Stimulated activated naive CD8-positive, alpha-beta T cell treated with anti-CD3 and anti-CD28 coated beads, Interleukin-15, Interleukin-2, amounts not matched to agents 100 ng/mL and 50 ng/mL, for 24 hours (primary cell): ENCODE data around the gene CTNNA3.

ENCODE experiments used
- H3K27ac Mint-ChIP-seq: one replicate; pipeline ENCODE4 v1.8.0; 2021; ENCODE audit warnings: mild to moderate bottlenecking, mixed read lengths
- H3K27me3 Mint-ChIP-seq: one replicate; pipeline ENCODE4 v1.8.0; 2021; ENCODE audit warnings: mixed read lengths
- H3K36me3 Mint-ChIP-seq: one replicate; pipeline ENCODE4 v1.8.0; 2021; ENCODE audit warnings: low read depth, mixed read lengths
- H3K4me1 Mint-ChIP-seq: one replicate; pipeline ENCODE4 v1.8.0; 2021; ENCODE audit warnings: low read depth, mixed read lengths
- H3K4me3 Mint-ChIP-seq: one replicate; pipeline ENCODE4 v1.8.0; 2021; ENCODE audit warnings: mild to moderate bottlenecking, mixed read lengths
- H3K9me3 Mint-ChIP-seq: one replicate; pipeline ENCODE4 v1.8.0; 2021; ENCODE audit warnings: mixed read lengths

The CTNNA3 gene

DNA sequence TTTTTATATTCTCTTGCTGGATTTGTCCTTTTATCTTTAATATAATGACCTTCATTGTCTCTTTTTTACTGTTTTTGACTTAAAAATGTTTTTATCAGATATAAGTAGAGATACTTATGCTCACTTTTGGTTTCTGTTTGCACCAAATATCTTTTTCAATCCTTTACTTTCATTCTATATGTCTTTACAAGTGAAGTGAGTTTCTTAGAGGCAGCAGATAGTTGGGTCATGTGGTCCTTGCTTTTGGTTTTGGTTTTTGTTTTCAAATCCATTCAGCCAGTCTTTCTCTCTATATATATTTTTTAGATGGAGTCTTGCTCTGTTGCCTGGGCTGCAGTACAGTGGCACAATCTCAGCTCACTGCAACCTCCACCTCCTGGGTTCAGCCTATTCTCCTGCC is 1702.5 kb downstream of the CTNNA3 start:
- Mint-ChIP-seq H3K4me1 (no peaks in the 10 kb centered on the region), H3K27me3 (no peaks in the 10 kb centered on the region), H3K4me3 (no peak overlapping the region), H3K27ac (no peak overlapping the region), H3K36me3 (no peaks in the 10 kb centered on the region), H3K9me3 (peaks cover 20% of the 10 kb centered on the region)

DNA sequence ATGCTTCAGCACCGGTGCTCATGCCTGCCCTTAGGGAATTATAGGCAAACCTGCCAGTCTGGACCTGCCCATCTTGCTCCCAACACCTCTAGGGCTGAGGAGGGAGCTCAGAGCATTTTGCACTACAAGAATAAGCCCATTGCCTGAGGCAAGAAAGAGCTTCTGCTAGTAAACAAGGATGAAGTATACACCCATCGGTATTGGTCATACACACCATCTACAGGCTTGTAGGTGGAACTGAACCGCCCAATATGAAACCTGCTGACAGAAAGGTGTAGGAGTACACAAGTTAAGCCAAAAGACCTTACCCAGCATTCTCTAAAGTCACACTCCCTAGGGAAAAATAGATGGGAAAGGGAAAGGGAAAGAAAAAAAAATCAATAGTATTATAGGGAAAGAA is 1727.1 kb downstream of the CTNNA3 start:
- H3K4me1 Mint-ChIP-seq = no peaks in the 10 kb centered on the region
- peaks cover 10% of the 10 kb centered on the region for H3K9me3 Mint-ChIP-seq
- H3K36me3 Mint-ChIP-seq = no peaks in the 10 kb centered on the region

DNA sequence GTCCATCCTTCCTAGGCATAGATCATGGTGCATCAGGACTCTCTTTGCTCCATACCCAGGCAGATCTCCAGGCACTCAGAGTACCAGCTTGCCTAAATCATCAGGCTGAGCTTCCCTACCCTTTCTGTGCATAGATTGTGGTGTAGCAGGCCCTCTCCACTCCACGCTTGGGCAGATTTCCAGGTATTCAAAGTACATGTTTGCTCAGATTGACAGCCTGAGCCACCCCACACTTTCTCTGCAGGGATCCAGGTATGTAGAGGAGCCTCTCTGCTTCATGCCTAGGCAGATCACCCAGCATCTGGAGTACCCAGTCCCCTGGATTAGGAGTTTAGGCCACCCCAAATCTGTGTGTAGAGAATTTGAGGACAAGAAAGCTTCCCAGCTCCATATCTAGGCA is 1727.6 kb downstream of the CTNNA3 start:
- Mint-ChIP-seq H3K27ac (no peak overlapping the region), H3K9me3 (peaks cover 12% of the 10 kb centered on the region), H3K36me3 (no peaks in the 10 kb centered on the region), H3K4me3 (no peak overlapping the region), H3K4me1 (no peaks in the 10 kb centered on the region), H3K27me3 (no peaks in the 10 kb centered on the region)

More for the DNA sequence above, 1727.1 kb downstream of the CTNNA3 start:
- no peak overlapping the region for H3K4me3 Mint-ChIP-seq
- H3K27me3 Mint-ChIP-seq = no peaks in the 10 kb centered on the region
- no peak overlapping the region for H3K27ac Mint-ChIP-seq

DNA sequence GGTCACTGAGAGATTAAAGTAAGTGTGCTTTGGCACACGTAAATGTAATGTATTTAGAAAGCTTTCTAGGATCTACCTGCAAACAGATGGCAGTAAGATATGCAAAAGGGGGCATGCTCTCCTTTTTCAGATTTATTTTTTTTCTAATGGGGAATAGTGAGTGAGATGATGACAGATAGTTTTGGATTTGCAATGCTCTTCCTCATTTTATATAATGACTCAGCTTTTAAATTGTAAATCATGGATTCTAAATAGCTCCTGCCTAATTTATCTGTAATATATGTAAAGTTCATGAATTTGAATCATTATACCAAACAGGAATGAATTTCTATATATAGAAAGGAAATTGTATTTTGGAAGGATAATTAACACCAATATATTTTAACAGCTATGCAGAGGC is 1731.8 kb downstream of the CTNNA3 start:
- Mint-ChIP-seq H3K36me3 (no peaks in the 10 kb centered on the region), H3K27me3 (no peaks in the 10 kb centered on the region), H3K4me1 (no peaks in the 10 kb centered on the region), H3K27ac (no peak overlapping the region), H3K4me3 (no peak overlapping the region), H3K9me3 (peaks cover 10% of the 10 kb centered on the region)

DNA sequence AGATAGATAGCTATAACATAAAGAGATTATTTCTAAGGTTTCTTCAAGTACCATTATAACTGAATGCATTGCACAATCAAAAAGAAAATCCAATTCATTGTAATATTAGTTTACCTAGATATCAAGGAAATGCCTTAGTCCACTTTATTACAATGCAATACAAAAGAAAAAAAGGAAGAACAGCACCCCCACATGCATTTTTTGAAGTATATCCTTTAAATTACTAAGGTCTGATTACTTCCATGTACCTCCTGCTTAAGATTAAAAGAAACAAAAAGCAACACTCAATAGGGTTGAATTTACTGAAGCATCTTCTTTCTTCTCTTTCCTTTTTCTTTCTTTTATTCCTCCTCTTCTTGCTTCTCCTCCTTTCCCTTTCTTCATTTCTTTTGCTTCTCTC is 1743.9 kb downstream of the CTNNA3 start:
- no peak overlapping the region for H3K27ac Mint-ChIP-seq
- no peaks in the 10 kb centered on the region for H3K36me3 Mint-ChIP-seq
- no peaks in the 10 kb centered on the region for H3K27me3 Mint-ChIP-seq
- H3K9me3 Mint-ChIP-seq = peaks cover 16% of the 10 kb centered on the region
- H3K4me1 Mint-ChIP-seq = no peaks in the 10 kb centered on the region
- no peak overlapping the region for H3K4me3 Mint-ChIP-seq

DNA sequence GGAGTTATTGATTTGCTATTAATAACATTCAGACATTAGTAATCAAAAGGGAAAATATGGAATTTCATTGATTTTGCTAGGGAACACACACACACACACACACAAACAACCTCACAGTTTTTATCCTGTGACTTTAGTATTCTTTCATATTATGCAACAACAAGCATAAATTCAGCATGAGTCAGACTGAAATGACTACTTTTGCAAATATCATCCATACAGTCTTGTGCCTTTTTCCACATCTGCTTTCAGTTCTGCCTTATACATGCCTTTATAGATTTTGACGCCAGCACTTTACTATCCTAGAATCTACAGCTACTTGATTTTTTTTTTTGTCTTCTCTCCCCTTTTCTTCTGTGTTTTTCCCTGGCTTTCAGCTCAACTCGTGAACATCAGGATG is 1745.9 kb downstream of the CTNNA3 start:
- H3K4me3 Mint-ChIP-seq = no peak overlapping the region
- H3K27ac Mint-ChIP-seq = no peak overlapping the region
- no peaks in the 10 kb centered on the region for H3K27me3 Mint-ChIP-seq
- no peaks in the 10 kb centered on the region for H3K36me3 Mint-ChIP-seq
- H3K4me1 Mint-ChIP-seq = no peaks in the 10 kb centered on the region
- peaks cover 16% of the 10 kb centered on the region for H3K9me3 Mint-ChIP-seq

DNA sequence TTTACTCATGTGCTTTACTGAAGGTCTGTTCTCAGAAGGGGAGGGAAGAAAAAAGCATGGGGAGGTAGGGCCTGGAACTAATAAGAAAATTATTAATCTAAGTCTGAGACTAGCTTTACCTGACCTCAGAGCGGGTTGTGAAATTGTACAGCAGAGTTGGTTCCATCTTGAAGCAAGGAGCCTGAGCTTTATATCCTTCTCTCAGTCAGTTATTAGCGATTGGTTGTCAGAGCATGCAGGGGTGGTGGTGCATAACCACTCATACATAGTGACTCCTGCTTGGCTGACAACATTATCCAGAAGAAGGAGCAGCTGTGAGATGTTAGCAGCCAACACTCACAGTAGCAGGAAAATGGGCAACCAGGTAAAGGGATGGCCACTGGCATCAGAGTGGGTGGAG is 1746.5 kb downstream of the CTNNA3 start:
- H3K36me3 Mint-ChIP-seq = no peaks in the 10 kb centered on the region
- no peak overlapping the region for H3K27ac Mint-ChIP-seq
- peaks cover 16% of the 10 kb centered on the region for H3K9me3 Mint-ChIP-seq
- H3K27me3 Mint-ChIP-seq = no peaks in the 10 kb centered on the region
- no peak overlapping the region for H3K4me3 Mint-ChIP-seq
- H3K4me1 Mint-ChIP-seq = no peaks in the 10 kb centered on the region

DNA sequence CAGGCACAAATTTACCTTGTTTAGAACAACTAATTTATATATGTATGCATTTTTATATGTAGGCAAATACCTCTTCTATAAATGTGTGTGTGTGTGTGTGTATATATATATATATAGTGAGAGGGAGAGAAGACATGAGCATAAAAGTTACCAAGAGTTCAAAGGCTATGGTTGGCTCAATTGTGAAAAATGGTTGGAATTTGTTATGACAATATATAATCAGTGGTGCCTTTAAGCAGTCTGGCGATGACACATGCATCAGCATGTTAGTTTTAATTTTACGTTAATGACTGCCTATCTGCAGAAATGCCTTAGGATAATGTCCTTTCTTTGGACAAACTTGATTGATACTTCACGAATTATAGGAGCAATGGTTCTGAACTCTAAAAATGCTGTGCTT is 1750.9 kb downstream of the CTNNA3 start:
- no peaks in the 10 kb centered on the region for H3K4me1 Mint-ChIP-seq
- H3K27ac Mint-ChIP-seq = no peak overlapping the region
- H3K4me3 Mint-ChIP-seq = no peak overlapping the region
- H3K27me3 Mint-ChIP-seq = no peaks in the 10 kb centered on the region
- no peaks in the 10 kb centered on the region for H3K36me3 Mint-ChIP-seq
- H3K9me3 Mint-ChIP-seq = peaks cover 16% of the 10 kb centered on the region

DNA sequence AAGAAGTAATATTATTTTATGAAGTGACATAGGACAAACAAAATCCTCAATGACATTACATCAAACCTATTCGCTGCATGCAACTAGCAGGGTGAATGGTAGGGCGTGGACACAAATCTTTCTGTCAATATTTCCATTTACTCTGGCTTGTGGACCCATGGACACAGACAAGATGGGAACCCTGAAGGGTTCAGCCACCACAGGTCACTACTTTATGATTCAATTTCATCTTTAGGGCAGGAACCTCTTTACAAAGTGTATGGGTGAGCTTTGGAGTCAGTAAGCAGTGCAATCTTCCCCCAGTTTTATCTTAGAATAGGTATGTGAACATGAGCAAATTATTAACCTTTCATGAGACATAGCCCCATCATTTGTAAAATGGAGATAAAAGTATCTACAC is 1752.5 kb downstream of the CTNNA3 start:
- no peaks in the 10 kb centered on the region for H3K27me3 Mint-ChIP-seq
- H3K9me3 Mint-ChIP-seq = peaks cover 16% of the 10 kb centered on the region
- H3K4me3 Mint-ChIP-seq = no peak overlapping the region
- no peak overlapping the region for H3K27ac Mint-ChIP-seq
- H3K4me1 Mint-ChIP-seq = no peaks in the 10 kb centered on the region
- H3K36me3 Mint-ChIP-seq = no peaks in the 10 kb centered on the region

DNA sequence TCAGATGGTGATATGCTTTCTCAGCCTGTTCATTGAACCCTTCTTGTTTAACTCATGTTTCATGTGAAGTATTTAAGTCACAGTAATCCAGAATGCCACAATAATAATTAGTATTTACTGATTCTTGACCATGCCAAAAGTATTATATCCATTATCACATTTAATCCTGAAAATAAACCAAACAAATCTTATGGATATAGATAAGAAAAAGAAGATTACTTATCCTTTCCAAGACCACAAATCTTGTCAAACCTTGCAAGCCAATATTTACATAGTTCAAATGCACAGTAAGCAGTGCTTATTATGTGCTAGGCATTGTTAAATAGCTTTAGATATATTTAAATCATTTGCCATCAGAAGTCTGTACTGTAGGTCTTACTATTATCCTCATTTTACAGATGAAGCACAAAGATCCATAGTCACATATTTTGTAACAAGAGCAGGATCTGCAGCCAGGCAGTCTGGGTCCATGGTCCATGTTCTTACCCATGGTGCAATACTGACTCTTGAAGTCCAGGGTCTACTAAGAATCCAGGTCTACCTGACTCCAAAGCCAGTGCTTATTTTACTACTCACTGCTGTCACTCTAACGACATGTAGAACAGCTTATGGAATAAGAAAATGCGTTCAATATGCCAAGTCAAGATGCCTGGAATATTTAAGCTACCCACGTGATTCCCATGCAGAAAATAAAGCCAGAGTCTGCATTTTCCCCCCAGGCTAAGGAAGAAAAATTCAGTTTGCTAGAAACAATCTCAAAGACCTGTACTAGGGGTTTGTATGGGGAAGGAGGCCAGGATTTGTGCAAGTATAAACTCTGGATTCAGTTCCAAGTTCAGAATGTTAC is 1755.0 kb downstream of the CTNNA3 start:
- Mint-ChIP-seq H3K4me3 (no peak overlapping the region), H3K4me1 (no peaks in the 10 kb centered on the region), H3K27ac (no peak overlapping the region), H3K36me3 (no peaks in the 10 kb centered on the region), H3K9me3 (peaks cover 11% of the 10 kb centered on the region), H3K27me3 (no peaks in the 10 kb centered on the region)

DNA sequence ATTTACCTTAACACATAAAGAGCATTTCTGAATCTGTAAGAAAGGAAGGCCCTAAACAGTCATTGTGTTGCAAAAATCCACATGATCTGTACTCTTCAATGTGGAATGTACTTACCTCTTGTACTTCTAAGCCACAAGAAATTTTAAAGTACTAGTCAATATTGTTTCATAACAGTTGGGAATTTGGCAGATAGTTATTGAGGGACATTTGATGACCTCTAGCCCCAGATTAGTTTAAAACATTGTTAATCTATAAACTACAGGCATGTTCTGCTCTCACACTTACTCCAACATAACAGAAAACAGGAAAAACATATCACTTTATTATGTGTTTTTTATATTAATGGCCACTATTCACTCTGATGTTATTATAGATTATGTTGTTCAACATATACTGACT is 1755.9 kb downstream of the CTNNA3 start:
- Mint-ChIP-seq H3K27ac (no peak overlapping the region), H3K4me3 (no peak overlapping the region), H3K9me3 (peaks cover 11% of the 10 kb centered on the region), H3K27me3 (no peaks in the 10 kb centered on the region), H3K4me1 (no peaks in the 10 kb centered on the region), H3K36me3 (no peaks in the 10 kb centered on the region)

DNA sequence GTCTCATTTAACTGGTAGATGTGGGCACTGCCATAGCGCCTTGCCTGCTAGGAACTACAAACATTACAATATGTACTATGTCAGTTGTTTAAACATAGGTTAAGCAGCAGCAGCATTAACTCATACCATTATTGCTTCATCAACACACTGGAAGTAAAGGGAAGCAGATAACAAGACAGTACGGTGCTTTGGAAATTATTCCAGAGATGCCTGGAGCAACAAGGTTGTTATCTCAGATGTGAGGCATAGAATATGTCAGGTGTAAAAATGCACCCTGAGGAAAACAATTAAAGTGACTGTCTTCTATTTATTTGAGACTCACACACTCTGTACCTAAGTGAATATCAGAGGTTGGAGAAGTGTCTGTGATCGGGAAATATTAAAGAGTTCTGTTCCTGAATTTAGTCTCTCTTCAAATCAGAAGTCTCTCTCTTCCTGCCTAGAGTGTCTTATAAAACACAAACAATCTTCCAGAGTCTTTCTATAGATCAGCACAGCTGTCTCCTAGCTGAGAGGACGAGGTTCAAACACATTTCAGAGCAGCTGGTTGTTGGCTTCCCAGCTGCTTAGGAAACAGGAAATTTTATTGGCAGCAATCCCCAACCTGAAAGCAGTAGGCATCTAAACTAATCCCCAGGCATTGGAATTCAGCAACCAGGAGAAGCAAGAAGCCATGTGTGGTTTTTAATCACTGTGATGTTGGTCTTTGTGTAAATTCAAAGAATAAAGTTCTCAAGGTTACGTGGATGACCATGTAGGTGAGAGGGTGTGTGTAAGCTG is 1764.5 kb downstream of the CTNNA3 start:
- no peak overlapping the region for H3K4me3 Mint-ChIP-seq
- H3K27me3 Mint-ChIP-seq = no peaks in the 10 kb centered on the region
- no peak overlapping the region for H3K27ac Mint-ChIP-seq
- H3K36me3 Mint-ChIP-seq = no peaks in the 10 kb centered on the region
- no peaks in the 10 kb centered on the region for H3K4me1 Mint-ChIP-seq
- H3K9me3 Mint-ChIP-seq = no peaks in the 10 kb centered on the region

DNA sequence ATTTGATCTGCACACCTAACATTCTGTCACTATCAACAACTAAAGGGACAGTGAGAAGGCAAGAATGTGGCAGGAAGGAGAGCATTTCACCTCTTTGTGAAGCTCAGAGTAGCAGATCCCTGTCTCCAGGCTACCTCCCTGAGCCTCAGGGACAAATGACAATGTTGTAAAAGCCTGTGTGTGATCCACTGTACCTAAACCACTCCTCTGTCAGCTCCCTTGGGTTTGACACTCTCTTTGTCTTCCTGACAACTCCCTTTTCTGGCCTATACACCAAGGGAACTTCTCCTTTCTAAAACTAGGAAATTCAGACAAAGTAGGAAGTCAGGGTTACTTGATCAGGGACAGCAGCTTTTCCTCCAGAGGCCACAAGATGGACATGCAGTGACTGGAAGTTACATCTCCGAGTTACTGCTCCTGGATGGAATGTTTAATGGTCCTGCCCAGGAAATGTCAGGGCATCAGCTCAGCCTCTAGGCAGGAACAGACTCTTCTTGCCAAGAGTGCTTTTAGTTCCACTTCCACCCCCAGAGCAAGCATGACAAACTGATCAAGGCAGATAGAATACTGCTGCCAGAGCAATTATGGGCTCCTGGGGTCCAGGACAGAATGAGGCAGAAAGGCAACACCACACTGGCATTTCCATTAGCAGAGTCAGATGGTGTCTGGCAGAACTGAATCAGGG is 1784.7 kb downstream of the CTNNA3 start:
- Mint-ChIP-seq H3K27me3 (no peaks in the 10 kb centered on the region), H3K4me3 (no peak overlapping the region), H3K4me1 (no peaks in the 10 kb centered on the region), H3K36me3 (no peaks in the 10 kb centered on the region), H3K27ac (no peak overlapping the region), H3K9me3 (no peaks in the 10 kb centered on the region)

DNA sequence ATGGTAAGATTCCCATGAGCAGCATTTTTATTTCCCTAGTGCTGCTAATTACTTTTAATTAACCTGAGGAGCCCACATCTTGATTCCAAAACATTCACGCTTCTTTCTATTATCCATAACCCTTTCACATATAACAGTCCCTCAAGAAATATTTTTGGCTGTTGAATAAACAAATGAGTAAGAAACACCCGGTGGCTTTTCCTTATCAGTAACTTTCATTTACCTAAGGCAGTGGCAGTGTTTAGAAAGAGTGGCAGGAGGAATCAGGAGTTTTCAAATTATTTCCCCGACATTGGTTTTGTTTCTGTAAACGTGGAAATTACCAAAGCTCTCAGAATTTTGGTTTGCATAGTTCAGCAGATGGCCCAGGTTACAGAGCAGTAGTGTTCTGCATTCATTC is 1785.8 kb downstream of the CTNNA3 start:
- Mint-ChIP-seq H3K27ac (no peak overlapping the region), H3K9me3 (no peaks in the 10 kb centered on the region), H3K4me1 (no peaks in the 10 kb centered on the region), H3K27me3 (no peaks in the 10 kb centered on the region), H3K4me3 (no peak overlapping the region), H3K36me3 (no peaks in the 10 kb centered on the region)

DNA sequence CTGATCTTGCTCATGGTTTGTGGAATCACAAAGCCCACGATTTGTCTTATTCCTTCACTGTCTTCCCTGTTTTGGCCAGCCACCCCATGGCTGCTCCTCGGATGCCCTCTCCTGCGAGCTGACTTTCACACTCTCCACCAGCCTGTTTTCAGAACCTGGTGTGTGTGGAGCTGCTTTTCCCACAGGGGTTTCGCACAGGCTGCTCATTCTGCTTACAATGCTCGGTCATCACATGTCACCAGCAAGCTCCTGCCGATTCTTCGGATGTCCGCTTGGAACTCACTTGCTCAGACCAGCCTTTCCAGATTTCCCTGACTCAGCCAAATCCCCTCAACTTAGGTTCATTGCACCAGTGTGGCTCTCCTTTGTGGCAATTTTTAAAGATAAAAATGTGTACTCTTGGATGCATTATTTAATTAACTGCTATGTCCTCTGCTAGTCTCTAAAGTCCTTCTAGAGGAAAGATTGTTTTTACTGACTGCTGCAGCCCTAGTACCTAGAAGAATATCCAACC is 1788.7 kb downstream of the CTNNA3 start:
- no peaks in the 10 kb centered on the region for H3K36me3 Mint-ChIP-seq
- H3K4me1 Mint-ChIP-seq = no peaks in the 10 kb centered on the region
- no peak overlapping the region for H3K27ac Mint-ChIP-seq
- H3K9me3 Mint-ChIP-seq = peaks cover 8% of the 10 kb centered on the region
- H3K4me3 Mint-ChIP-seq = no peak overlapping the region
- no peaks in the 10 kb centered on the region for H3K27me3 Mint-ChIP-seq
